ENCODE data around the gene CAVIN1. TPM values are rescaled to one million over a fixed set of nuclear protein-coding genes. Genes with fewer than 3 reads are reported as not detected.

The CAVIN1 gene
- total and polyA plus RNA-seq, 2 experiments from 2014 or later = 666 to 1,102 TPM

- Histone ChIP-seq H3K4me2 (ENCODE audit: unreplicated experiment) (peak overlapping the region; percentile 63), H4K20me1 (ENCODE audit: insufficient read depth) (peaks cover 58% of the 10 kb centered on the region; the same call in 1 of the 2 replicates), H3K9me2 (ENCODE audit: insufficient read depth) (no peaks in the 10 kb centered on the region), H2AFZ (no peak overlapping the region), H3K79me2 (ENCODE audit: insufficient read depth) (peaks cover 99% of the 10 kb centered on the region), H3K36me3 (ENCODE audit: low read depth) (0 out of 2 replicates have a peak, but pooled peaks cover 4% of the 10 kb centered on the region), H3F3A (ENCODE audit: insufficient read depth) (peaks cover 73% of the 10 kb centered on the region), H3K4me1 (ENCODE audit: insufficient read depth) (peaks cover 84% of the 10 kb centered on the region), H3K9me3 (ENCODE audit: low read depth) (no peaks in the 10 kb centered on the region), H3K27ac (peak overlapping the region; percentile 87), H3K9ac (peak overlapping the region; percentile 59), H3K4me3 (peak overlapping the region; percentile 17), H3K27me3 (replicated peaks; ENCODE audit: insufficient read depth) (no peaks in the 10 kb centered on the region)
- 25 to 35% methylated on average over 5 of the region's 5 CpGs for WGBS, 2 experiments (ENCODE audit: low coverage in 1 of 2, low lambda C conversion rate in 2 of 2, missing lambda C conversion rate in 2 of 2)
- in situ Hi-C loops (cut with MboI) = no loop called here
- TF ChIP-seq EZH2phosphoT487 (IDR thresholded peaks at IDR 0.05; ENCODE audit: insufficient read depth, low read depth) = no peak
- TF ChIP-seq EZH2 (IDR thresholded peaks at IDR 0.05; ENCODE audit: insufficient read depth, poor library complexity, severe bottlenecking) = no peak
- DNase-seq = no peak
Measured at GRCh38 chr17:42410319-42410685, 12.8 kb downstream of the CAVIN1 start.

- peaks cover 79% of the 10 kb centered on the region for H3K4me1 ChIP-seq (ENCODE audit: insufficient read depth)
Measured at GRCh38 chr17:42409523-42410318, 13.3 kb downstream of the CAVIN1 start.

GRCh38 chr17:42408061-42408460 is 15.0 kb downstream of the CAVIN1 start:
- no peaks in the 10 kb centered on the region for H3K9me2 ChIP-seq (ENCODE audit: insufficient read depth)
- H3K9me3 ChIP-seq (ENCODE audit: low read depth) = no peaks in the 10 kb centered on the region
- no peak for TF ChIP-seq EZH2phosphoT487 (IDR thresholded peaks at IDR 0.05; ENCODE audit: insufficient read depth, low read depth)
- no peak for TF ChIP-seq EZH2 (IDR thresholded peaks at IDR 0.05; ENCODE audit: insufficient read depth, poor library complexity, severe bottlenecking)
- no peaks in the 10 kb centered on the region for H3K27me3 ChIP-seq (replicated peaks; ENCODE audit: insufficient read depth)
- peak; percentile 41 for DNase-seq
- WGBS, 2 experiments (ENCODE audit: low coverage in 1 of 2, low lambda C conversion rate in 2 of 2, missing lambda C conversion rate in 2 of 2) = 14 to 16% methylated on average over 2 of the region's 2 CpGs
- peaks cover 72% of the 10 kb centered on the region for H3K4me1 ChIP-seq (ENCODE audit: insufficient read depth)
- peak overlapping the region; percentile 87 for H3K27ac ChIP-seq
- H3K9ac ChIP-seq = peak overlapping the region; percentile 30
- H3K36me3 ChIP-seq (ENCODE audit: low read depth) = peaks cover 18% of the 10 kb centered on the region
- peaks cover 99% of the 10 kb centered on the region for H3K79me2 ChIP-seq (ENCODE audit: insufficient read depth)
- peak overlapping the region; percentile 27 for H3K4me3 ChIP-seq
- H2AFZ ChIP-seq = no peak overlapping the region
- H3F3A ChIP-seq (ENCODE audit: insufficient read depth) = peaks cover 79% of the 10 kb centered on the region
- peaks cover 44% of the 10 kb centered on the region; the same call in 1 of the 2 replicates for H4K20me1 ChIP-seq (ENCODE audit: insufficient read depth)
- peak overlapping the region; percentile 63 for H3K4me2 ChIP-seq (ENCODE audit: unreplicated experiment)
- in situ Hi-C loops (cut with MboI) = loop anchor here (10.0 kb wide), 1 partner anchor 83 kb away; no protein-coding TSS in a partner anchor

More at GRCh38 chr17:42409523-42410318, 13.3 kb downstream of the CAVIN1 start:
- Histone ChIP-seq H3K4me3 (peak overlapping the region; percentile 45), H3K27ac (peak overlapping the region; percentile 87), H3K36me3 (ENCODE audit: low read depth) (peaks cover 2% of the 10 kb centered on the region; the same call in 1 of the 2 replicates), H2AFZ (no peak overlapping the region), H3K27me3 (replicated peaks; ENCODE audit: insufficient read depth) (no peaks in the 10 kb centered on the region), H3K79me2 (ENCODE audit: insufficient read depth) (peaks cover 99% of the 10 kb centered on the region), H3K9me2 (ENCODE audit: insufficient read depth) (no peaks in the 10 kb centered on the region), H3F3A (ENCODE audit: insufficient read depth) (peaks cover 73% of the 10 kb centered on the region), H4K20me1 (ENCODE audit: insufficient read depth) (peaks cover 53% of the 10 kb centered on the region; the same call in 1 of the 2 replicates), H3K9ac (peak overlapping the region; percentile 59), H3K4me2 (ENCODE audit: unreplicated experiment) (peak overlapping the region; percentile 63), H3K9me3 (ENCODE audit: low read depth) (no peaks in the 10 kb centered on the region)
- DNase-seq = peak; percentile 97
- in situ Hi-C loops (cut with MboI) = loop anchor here (10.0 kb wide), 1 partner anchor 85 kb away; no protein-coding TSS in a partner anchor
- TF ChIP-seq EZH2phosphoT487 (IDR thresholded peaks at IDR 0.05; ENCODE audit: insufficient read depth, low read depth) (no peak), EZH2 (IDR thresholded peaks at IDR 0.05; ENCODE audit: insufficient read depth, poor library complexity, severe bottlenecking) (no peak)
- 0% methylated on average over 5 of the region's 5 CpGs for WGBS, 2 experiments (ENCODE audit: low coverage in 1 of 2, low lambda C conversion rate in 2 of 2, missing lambda C conversion rate in 2 of 2)

- H3K36me3 ChIP-seq (ENCODE audit: low read depth) = peaks cover 23% of the 10 kb centered on the region
- in situ Hi-C loops (cut with MboI) = loop anchor here (10.0 kb wide), 1 partner anchor 83 kb away; no protein-coding TSS in a partner anchor
- no peak overlapping the region for H2AFZ ChIP-seq
- no peaks in the 10 kb centered on the region for H3K27me3 ChIP-seq (replicated peaks; ENCODE audit: insufficient read depth)
- peak overlapping the region; percentile 27 for H3K4me3 ChIP-seq
- H3K9ac ChIP-seq = peak overlapping the region; percentile 33; the same call in 1 of the 2 replicates
- no peaks in the 10 kb centered on the region for H3K9me2 ChIP-seq (ENCODE audit: insufficient read depth)
- peaks cover 86% of the 10 kb centered on the region for H3F3A ChIP-seq (ENCODE audit: insufficient read depth)
- peaks cover 71% of the 10 kb centered on the region for H3K4me1 ChIP-seq (ENCODE audit: insufficient read depth)
- H3K27ac ChIP-seq = peak overlapping the region; percentile 87
- DNase-seq = peak; percentile 80
- TF ChIP-seq EZH2 (IDR thresholded peaks at IDR 0.05; ENCODE audit: insufficient read depth, poor library complexity, severe bottlenecking) (no peak), EZH2phosphoT487 (IDR thresholded peaks at IDR 0.05; ENCODE audit: insufficient read depth, low read depth) (no peak)
- H3K4me2 ChIP-seq (ENCODE audit: unreplicated experiment) = peak overlapping the region; percentile 63
- WGBS, 2 experiments (ENCODE audit: low coverage in 1 of 2, low lambda C conversion rate in 2 of 2, missing lambda C conversion rate in 2 of 2) = 7 to 8% methylated on average over 2 of the region's 2 CpGs
- H3K9me3 ChIP-seq (ENCODE audit: low read depth) = no peaks in the 10 kb centered on the region
- H4K20me1 ChIP-seq (ENCODE audit: insufficient read depth) = peaks cover 47% of the 10 kb centered on the region; the same call in 1 of the 2 replicates
- peaks cover 99% of the 10 kb centered on the region for H3K79me2 ChIP-seq (ENCODE audit: insufficient read depth)
Measured at GRCh38 chr17:42407289-42407836, 15.7 kb downstream of the CAVIN1 start.
